ENCODE data around the gene MMD.
"Not testable (repeated sequence)": the region's sequence is repeated elsewhere in the genome, so short reads cannot be mapped to it uniquely, and the experiment has no call there.

MMD gene, protein sequence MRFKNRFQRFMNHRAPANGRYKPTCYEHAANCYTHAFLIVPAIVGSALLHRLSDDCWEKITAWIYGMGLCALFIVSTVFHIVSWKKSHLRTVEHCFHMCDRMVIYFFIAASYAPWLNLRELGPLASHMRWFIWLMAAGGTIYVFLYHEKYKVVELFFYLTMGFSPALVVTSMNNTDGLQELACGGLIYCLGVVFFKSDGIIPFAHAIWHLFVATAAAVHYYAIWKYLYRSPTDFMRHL

DNA sequence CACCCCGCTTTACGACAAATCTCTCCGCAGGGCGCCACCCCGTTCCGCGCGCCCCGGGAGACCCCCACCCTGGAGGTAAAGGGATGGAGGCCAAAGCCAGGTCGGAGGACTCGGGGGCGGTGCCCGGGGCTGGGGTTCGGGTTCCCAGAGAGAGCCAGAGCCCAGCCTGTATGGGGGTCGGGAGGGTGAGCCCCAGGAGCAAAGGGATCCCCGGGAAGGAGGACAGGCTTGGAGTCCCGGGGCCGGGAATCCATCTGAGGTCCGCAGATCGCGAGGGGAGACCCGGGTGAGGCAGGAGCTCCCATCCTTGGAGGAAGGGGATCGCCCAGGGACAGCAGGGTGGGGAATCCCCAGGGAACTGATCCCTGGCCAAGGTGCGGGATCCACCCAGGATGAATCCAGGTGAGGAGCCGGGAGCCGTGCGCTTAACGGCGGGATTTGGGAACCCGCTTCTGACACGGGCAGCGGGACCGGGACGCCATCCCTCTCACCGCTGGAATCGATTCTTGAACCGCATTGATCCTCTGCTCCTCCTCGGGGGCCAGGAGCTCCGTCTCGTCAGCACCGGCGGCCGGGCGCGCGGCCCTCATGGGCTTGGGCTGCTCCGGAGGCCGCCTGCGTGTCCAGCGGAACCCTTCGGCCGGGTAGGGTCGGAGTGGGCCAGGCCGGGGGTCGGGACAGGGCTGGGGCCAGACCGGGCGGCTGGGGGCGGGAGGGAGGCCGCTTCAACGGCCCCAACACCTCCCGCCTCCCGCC is at the start of gene MMD:
MMD (minus strand) TSS at position 657 of the 756 bp plus-strand sequence; CDS start at position 517, 140 bp downstream.
- DNase-seq (ENCODE audit: low read depth): peak; percentile 1

DNA sequence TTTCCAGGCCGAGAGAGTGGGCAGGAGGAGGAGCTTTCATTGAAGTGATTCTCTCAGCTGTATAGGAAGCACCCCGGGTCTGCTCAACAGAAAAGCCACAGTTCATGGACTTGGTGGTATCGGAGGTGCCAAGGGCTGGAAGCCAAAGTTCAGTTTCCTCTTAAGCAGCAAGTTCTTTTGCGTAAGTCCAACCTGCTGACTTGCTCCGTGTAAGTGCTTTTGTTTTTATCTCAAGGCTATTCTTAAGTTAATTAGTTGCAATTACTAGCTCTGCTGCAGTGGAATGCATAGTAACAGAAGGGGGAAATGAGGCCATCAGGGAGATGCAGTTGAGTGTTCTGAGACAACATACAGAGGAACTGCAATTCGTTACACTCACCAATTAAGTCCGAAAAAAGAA is 45.0 kb upstream of the MMD start:
- no peak for DNase-seq (ENCODE audit: low read depth)

DNA sequence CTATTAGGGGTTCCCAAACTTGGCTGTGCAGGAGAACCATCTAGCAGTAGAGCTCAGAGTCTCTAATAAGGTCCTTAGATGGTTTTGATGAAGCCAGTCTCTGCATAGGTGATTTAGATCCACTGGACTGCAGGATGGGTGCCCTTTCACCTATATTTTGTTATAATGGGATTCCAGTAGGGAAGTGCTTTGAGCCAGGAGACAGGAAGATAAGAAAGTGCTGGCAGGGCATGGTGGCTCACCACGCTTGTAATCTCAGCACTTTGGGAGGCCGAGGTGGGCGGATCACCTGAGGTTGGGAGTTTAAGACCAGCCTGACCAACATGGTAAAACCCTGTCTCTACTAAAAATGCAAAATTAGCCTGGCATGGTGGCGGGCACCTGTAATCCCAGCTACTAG is 44.1 kb upstream of the MMD start:
- DNase-seq (ENCODE audit: low read depth): not testable (repeated sequence)

DNA sequence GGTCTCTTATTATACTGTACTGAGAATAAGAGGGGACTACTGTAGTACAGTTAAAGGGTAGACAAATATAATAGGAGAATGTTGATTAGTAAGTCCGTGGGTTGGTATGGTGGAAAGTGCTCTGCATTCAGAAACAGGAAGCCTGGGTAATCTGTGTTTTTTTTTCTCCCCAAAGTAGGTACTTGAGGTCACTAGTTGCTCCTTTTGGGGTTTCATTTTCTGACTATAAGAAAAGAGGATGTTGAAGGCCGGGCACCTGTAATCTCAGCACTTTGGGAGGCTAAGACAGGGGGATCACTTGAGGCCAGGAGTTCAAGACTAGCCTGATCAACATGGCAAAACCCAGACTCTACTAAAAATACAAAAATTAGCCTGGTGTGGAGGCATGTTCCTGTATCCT is 42.0 kb upstream of the MMD start:
- no peak for DNase-seq (ENCODE audit: low read depth)

DNA sequence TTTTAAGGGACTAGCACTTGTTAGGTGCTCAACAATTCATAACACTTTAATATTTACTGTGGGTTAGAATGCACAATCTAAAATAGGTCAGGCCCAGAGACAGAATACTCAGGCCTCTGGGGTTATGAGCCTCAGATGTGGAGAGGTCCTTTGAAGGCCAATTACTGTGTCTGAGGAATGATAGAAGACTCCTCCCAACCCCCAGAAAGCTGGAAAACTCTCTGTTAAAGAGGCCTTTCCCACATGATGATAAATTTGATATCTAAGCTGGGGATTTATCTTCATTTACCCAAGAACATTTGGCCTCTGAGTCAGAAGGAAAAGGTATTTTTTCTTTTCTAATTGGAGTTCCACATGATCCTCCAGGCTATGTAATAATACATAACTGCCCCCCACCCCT is 41.1 kb upstream of the MMD start:
- DNase-seq (ENCODE audit: low read depth): no peak

DNA sequence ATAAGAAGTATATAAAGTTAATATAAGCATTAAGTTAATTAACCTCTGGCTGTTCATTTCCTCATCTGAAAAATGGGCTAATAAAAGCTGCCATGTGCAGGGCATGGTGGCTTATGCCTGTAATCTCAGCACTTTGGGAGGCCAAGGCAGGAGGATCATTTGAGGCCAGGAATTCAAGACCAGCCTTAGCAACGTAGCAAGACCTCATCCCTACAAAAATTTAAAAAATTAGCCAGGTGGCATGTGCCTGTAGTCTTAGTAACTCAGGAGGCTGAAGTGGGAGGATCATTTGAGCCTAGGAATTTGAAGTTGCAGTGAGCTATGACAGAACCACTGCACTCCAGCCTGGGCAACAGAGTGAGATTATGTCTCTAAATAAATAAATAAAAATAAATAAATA is 40.6 kb upstream of the MMD start:
- no peak for DNase-seq (ENCODE audit: low read depth)

DNA sequence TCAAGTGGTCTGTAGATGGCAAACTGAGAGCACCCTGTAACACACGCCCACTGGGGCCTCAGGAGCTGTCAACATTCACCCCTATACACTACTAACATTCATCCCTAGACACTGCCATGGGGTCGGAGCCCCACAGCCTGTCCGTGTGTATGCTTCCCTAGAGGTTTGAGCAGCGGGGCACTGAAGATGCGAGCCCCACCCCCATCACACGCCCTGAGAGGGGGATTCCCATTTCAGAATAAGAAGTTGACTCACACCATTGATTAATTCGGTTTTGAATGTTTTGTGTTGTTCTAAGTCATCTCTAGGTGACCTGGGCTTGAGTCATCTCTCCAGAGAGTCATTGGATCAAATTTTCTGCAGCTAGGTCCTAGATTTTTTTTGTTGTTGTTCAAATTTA is 37.3 kb upstream of the MMD start:
- DNase-seq (ENCODE audit: low read depth): no peak

DNA sequence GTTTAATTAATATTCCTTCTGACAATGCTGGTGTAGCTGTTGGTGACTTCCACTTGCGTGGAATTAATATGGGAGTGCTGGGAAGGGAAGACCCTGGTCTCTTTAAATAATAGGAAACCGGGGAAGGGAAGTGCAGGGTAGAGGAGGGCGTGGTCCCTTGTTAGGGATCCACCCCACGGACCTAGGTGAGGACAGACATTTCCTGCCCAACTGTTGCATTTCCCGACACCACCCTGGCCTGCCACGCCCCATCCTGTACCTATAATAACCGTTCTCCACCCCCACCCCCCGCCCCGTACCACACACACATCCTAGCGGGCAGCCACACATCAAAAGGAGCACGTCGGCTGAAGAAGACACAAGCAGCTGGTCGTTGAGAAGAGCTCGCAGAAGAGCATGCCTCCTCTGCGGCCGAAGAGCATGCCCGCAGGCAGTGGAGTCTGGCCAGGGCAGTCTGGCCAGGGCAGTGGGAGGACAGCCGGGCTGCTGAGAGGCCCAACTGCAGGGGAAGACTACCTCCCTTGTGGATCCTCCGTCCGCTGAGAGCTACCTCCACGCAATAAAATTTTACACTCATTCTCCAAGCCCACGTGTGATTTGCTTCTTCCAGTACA is 36.8 kb upstream of the MMD start:
- DNase-seq (ENCODE audit: low read depth): no peak

DNA sequence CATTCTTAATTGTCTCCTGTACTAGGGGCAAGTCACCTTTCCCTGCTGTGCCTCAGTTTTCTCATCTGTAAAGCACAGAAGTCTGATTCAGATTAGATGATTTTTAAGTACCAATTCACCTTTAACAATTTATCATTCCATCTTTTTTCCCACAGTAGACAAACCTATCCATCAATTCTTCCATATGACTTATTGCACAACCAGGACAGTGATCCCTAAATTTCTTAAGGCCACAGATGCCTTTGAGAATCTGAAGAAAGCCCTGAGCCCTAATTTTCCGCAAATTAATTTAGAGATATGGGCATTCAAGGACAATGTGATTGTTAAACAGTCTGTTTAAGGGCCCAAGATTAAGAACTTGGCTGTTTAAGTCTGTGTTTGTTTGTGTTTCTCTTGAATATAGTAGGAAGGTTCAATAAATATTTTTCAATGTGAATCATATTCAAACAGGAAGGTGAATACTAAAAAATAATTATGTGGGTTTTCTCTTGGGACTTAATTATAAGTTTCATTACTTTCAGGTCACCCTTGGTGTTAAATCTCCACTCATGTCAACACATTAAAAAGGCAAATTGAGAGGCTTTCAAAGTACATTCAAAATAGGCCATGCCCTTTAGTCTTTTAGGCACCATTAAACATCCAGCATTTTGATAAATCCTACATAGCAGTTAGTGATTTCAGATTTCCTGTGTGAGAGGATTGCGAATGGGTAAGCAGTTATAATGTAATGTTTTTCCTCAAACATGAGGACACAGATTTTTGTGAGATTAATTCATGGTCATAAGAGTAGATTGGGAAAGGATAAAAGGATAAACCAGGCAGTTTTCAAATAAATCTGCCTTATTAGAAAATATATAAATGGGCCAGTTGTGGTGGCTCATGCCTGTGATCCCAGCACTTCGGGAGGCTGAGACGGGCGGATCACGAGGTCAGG is 34.9 kb upstream of the MMD start:
- no peak for DNase-seq (ENCODE audit: low read depth)

DNA sequence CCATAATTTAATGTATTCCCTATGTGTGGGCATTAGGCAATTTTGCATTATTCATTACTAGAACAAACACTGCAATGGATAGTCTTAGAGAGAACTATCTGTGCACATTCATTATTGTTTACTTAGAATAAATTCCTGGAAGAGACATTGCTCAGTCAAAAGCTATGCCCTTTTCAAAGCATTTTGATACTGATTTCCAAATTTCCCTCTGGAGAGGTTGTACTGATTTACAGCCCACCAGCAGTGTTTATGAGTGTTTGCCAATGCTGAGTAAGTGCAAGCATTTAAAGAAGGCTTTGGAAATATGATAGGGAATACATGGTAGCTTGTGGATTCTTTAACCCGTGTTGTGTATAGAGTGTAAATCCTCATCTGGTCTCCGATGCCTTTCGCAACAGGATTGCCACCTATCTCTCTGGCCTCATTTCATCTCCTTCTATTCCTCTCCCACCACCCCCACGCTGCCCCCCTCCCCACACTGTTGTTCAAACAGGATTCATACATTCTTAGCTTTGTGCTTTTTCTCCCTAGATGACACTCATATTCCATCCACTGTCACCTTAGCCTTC is 33.4 kb upstream of the MMD start:
- no peak for DNase-seq (ENCODE audit: low read depth)

DNA sequence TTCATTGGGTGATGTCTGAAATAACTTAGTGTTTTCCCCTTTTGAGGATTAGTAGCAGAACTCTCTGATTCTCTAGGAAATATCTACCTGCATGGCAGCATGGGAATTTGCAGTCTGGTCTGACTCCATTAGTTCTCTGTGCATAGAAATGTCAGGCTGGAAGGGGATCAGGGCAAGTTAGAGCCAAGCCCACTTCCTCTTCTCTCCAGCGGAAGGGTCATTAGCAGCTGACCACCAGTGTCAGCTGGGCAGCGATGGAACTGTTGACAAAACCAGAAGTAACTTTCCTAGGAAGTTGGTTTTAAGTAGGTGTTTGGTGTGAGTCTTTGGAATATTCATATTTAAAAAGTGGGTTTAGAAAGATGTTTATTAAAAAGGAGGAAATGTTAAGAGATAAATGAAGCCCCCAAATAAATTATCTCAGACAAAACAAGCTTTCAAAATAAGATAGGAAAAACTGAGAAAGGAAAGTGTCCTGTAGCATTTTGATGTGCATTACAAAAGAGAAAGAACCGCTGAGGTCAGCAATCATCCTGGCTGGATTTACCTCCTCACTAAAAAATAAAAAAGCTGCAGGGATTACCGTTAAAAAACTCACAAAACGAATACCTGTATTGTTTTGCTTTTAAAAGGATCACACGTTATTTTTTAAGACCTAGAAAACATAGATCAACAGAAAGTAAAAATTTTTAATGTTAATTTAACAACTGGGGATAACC is 32.4 kb upstream of the MMD start:
- no peak for DNase-seq (ENCODE audit: low read depth)

DNA sequence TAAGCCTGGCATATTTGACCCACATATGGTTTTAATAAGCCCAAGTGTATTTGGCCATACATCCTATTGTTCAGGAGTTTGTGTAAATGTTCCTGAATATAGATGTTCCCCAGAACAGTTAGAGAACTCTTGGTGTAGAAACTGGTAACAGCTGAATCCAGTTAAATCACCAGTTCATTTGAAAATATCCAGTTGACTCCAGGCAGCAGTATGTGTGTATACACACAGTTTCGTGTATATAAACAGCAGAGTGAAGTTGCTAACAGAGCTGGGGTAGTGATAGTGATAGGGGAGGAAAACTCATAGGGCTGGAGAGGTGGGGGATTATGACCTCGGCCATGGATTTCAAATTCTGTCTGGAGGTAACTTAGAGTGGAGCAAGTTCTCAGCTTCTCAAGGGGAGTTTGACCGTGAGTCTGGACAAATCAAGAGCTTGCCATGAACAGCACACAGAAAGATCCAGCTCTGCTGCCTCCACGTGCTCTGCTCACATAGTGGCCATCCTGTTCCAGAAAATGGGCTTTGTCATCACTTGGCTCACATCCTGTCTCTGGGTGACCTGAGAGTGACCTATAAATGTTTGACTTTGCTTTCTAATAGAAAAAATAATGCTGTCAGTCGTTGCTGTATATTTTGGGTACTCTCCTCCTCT is 30.6 kb upstream of the MMD start:
- DNase-seq (ENCODE audit: low read depth): no peak

DNA sequence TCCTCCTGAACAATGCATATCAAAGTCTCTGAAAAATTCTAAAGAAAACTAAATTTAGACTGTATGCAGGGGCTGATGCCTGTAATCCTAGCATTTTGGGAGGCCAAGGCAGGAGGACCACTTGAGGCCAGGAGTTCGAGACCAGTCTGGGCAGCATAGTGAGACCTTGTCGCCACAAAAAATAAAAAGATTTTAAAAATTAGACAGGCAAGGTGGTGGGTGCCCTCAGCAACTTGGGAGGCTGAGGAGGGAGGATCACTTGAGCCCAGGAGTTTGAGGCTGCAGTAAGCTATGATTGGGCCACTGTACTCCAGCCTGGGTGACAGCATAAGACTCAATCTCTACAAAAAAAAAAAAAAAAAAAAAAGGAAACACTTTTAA is 30.1 kb upstream of the MMD start:
- no peak for DNase-seq (ENCODE audit: low read depth)

DNA sequence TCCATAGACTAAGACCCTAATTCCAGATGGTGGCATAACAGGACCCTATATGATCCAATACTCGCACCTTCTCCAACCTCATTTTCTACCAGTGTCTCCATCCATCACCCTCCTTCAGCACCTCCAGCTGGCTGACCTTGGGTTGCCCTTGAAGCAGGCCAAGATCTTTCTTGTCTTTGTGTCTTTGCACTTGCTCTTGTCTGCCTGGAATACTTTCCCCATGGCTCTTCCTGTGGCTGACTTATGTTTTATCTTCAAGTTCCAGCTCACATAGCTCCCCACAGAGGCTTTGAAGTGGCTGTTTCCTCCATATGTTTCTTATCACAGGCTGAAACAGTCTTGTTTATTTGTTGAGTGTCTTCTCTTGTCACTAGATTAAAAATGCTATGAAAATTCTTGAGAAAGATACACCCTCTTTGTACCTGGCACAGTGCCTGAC is 29.6 kb upstream of the MMD start:
- DNase-seq (ENCODE audit: low read depth): no peak

DNA sequence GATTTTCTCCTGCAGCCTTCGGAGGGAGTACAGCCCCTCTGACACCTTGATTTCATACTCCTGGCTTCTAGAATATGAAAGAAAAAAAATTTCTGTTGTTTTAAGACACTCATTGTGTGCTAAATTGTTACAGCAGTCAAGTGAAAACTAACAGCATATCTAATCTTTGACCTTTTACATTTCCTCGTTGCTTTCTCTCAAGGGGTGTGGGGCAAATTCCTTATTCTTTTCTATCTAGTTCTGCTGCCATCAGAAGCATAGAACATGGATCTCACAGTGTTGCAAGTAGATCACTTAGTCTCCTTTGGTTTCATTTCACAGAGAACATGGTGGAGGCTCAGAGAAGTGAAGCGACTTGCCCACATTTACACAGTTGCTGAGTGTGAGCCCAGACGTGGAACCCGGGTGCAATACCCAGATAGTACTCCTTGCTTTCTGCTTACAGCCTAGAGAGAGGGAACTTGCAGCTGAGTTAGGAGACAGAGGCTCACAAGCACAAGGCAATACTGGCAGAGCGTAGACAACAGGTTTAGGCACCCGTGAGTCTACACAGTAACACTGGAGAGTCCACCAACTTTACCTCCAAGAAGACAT is 28.7 kb upstream of the MMD start:
- DNase-seq (ENCODE audit: low read depth): no peak

DNA sequence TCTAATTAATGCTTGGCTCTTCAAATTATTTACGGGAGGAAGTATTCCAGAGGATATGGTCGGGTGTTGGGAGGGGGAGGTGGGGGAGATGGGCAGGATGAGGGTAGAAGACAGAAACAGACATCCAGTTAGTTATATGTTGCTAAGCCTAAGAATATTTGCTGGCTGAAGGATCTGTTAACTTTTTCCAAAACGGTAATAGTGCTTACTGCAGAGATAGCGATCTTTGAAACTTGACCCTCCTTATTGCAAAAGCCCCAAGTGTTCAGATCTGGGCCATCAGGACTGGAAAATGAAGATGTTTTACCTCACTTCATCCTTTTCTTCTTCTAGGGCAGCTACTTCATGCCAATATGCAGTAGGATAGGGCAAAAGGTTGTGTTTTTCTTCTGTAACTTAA is 27.0 kb upstream of the MMD start:
- DNase-seq (ENCODE audit: low read depth): no peak

DNA sequence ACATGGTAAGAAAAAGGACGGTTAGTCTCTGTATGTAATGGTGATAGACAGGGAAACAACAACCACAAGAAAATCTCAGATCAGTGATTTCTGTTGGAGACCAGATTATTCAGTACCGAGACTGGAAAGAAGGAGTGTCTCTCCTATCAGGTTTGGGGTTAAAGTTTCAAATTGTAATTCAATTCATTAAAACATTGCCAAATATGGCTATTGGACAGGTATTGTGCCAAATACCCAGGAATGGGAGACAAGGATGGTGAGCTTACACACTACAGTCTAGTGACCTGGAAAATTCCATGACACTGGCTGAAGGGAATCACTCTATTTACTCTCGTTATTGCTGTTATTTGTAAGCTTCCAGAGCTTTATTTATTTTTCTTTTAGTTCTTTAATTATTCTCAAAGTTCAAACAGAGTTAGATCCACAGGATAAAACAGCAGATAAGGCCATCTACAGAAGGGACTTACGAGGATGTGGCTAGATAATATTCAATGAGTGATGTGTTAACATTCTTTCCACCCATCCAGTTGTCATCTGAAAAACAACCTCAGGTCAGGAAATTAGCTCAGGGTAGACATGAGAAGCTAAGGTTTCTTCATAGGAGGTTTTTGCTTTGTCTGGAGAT is 25.1 kb upstream of the MMD start:
- DNase-seq (ENCODE audit: low read depth): no peak

DNA sequence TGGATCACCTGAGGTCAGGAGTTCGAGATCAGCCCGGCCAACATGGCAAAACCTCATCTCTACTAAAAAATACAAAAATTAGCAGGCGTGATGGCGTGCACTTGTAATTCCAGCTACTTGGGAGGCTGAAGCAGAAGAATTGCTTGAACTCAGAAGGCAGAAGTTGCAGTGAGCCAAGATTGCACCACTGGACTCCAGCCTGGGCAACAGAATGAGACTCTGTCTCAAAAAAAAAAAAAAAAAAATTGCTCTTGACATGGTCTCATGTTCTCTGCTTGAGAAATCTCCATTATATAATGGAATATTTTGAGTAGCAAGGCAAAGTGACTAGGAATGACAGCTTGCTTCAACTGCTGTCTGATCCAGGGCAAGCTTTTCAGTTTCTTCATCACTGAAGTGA is 24.4 kb upstream of the MMD start:
- not testable (repeated sequence) for DNase-seq (ENCODE audit: low read depth)

DNA sequence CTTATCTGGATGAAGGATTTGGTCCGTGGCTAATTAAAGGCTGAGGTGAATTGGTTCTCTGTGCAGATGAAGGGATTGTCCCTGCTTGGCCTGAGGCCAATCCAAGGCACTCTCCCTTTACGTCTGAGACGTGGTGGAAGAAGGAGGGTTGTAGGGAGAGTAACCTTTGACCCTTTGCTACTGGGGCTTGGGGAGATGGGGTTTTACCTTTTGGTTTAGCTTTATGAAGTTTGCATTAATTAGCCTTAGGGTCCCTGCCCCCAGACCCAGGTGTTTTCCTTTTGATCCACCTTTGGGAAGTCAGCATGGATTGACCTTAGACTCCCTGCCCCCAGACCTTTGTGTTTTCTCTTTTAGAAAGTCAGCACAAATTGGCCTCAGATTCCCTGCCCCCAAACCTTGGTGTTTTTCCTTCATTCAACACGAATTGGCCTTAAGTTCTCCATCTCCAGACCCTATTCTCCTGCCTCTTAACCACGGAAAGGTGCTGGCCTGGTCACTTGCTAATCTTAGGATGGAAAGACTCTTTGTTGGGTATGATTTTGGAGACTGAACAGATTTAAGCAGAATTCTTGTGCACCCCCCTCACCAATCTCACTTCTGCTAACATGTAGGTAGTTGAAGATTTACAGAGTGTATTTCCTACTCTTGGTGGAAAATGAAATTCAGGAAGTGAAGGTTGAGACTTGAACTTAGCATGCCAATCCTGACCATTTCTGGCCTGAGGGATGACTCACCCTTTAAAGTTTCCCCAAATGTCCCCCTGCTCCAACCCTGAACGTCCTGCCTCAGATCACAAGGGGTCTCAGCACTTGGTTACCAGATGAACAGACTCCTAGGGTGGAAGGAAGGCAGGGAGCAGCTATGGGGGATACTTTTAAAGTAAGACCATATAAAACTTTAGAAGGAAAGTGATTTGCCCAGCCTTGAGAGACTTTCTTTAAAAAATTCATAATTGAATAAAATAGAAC is 23.1 kb upstream of the MMD start:
- no peak for DNase-seq (ENCODE audit: low read depth)

Data from activated T-cell treated with anti-CD3 and anti-CD28 coated beads for 1 hour (primary cell).